Liver (tissue), 2 donors: ENCODE results near the gene AFAP1.

Experiments
- CTCF ChIP-seq: fragments of 150-350 bp; IDR thresholded peaks from 2 replicates; pipeline ENCODE4 v1.5.1; 2017; ENCODE audit warnings: improper control_type of control experiment, low read depth, low read length; ENCODE audit not compliant: missing input control
- YY1 ChIP-seq: IDR thresholded peaks from 2 replicates; pipeline ENCODE4 v1.6.1; 2016; ENCODE audit warnings: antibody characterized with exemption, mild to moderate bottlenecking
- donor health status: healthy.

GRCh38 chr4:7786517-7786916 is 153.1 kb downstream of the AFAP1 start:
- TF ChIP-seq CTCF (no peak), YY1 (no peak)
